ENCODE measurements around the gene ME1.
"Not testable (repeated sequence)": the region's sequence is repeated elsewhere in the genome, so short reads cannot be mapped to it uniquely, and the experiment has no call there.

The ME1 gene

GRCh38 chr6:83215131-83216047 lies 215.5 kb downstream of the ME1 start:
- H3K9ac ChIP-seq (ENCODE audit: low read length): no peak overlapping the region
- H3K4me3 ChIP-seq (ENCODE audit: low read length): no peak overlapping the region
- H3K4me1 ChIP-seq (ENCODE audit: control insufficient read depth, insufficient read depth, low read length): peaks cover 15% of the 10 kb centered on the region
- H3K9me3 ChIP-seq (ENCODE audit: control insufficient read depth, low read length): no peaks in the 10 kb centered on the region
- H3K36me3 ChIP-seq (ENCODE audit: control insufficient read depth, insufficient read depth, low read length, severe bottlenecking): peaks cover 82% of the 10 kb centered on the region
- peak; percentile 93 for DNase-seq (ENCODE audit: low read depth)
- H3K27me3 ChIP-seq (replicated peaks; ENCODE audit: control insufficient read depth, insufficient read depth, low read length): no peaks in the 10 kb centered on the region

GRCh38 chr6:83202031-83202430 lies 228.8 kb downstream of the ME1 start:
- Histone ChIP-seq H3K36me3 (ENCODE audit: control insufficient read depth, insufficient read depth, low read length, severe bottlenecking) (peaks cover 56% of the 10 kb centered on the region), H3K4me1 (ENCODE audit: control insufficient read depth, insufficient read depth, low read length) (no peaks in the 10 kb centered on the region), H3K27me3 (replicated peaks; ENCODE audit: control insufficient read depth, insufficient read depth, low read length) (no peaks in the 10 kb centered on the region), H3K9ac (ENCODE audit: low read length) (no peak overlapping the region), H3K9me3 (ENCODE audit: control insufficient read depth, low read length) (no peaks in the 10 kb centered on the region), H3K4me3 (ENCODE audit: low read length) (no peak overlapping the region)
- no peak for DNase-seq (ENCODE audit: low read depth)

DNA sequence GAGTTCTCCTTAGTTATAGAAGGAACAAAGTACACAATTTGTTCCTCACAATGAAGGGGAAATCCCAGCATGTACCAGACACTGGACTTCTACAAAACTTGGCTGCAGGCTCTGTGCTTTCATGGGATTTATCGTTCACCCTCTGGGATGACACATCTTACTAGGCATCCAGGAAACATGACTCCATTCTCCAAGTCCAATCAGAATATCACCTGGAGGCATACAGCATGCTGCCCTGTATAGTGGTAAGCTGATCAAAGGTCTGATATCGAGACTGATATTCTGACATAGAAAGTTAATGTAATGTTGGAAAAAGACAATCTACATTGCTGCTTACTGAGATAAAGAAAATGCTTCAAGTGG lies 231.0 kb downstream of the ME1 start:
- DNase-seq (ENCODE audit: low read depth): peak; percentile 68
- H3K4me3 ChIP-seq (ENCODE audit: low read length): no peak overlapping the region
- H3K9me3 ChIP-seq (ENCODE audit: control insufficient read depth, low read length): no peaks in the 10 kb centered on the region
- H3K27me3 ChIP-seq (replicated peaks; ENCODE audit: control insufficient read depth, insufficient read depth, low read length): no peaks in the 10 kb centered on the region
- peaks cover 45% of the 10 kb centered on the region for H3K36me3 ChIP-seq (ENCODE audit: control insufficient read depth, insufficient read depth, low read length, severe bottlenecking)
- peaks cover 15% of the 10 kb centered on the region for H3K4me1 ChIP-seq (ENCODE audit: control insufficient read depth, insufficient read depth, low read length)
- H3K9ac ChIP-seq (ENCODE audit: low read length): no peak overlapping the region

DNA sequence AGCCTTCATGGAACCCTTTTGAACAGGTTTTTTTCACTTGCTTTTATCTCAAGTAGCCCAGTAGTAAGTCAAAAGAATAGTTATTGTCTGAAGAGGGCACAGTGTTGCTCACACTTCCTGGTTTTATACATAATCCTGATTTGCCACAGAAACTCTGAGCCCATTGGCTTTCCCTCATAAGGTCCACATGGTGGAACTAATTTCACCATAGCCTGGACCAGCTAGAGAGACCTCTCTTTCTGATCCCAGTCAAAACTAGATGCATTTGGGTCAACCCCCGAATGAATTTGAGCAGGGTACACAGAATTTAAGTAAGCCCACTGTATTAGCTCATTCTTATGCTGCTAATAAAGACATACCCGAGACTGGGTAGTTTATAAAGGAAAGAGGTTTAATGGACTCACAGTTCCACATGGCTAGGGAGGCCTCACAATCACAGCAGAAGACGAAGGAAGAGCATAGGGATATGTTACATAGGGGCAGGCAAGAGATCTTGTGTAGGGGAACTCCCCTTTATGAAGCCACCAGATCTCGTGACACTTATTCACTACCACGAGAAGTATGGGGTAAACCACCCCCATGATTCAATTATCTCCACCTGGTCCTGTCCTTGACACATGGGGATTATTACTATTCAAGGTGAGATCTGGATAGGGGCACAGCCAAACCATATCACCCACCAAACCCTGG lies 231.5 kb downstream of the ME1 start:
- Histone ChIP-seq H3K27me3 (replicated peaks; ENCODE audit: control insufficient read depth, insufficient read depth, low read length) (no peaks in the 10 kb centered on the region), H3K4me3 (ENCODE audit: low read length) (no peak overlapping the region), H3K9me3 (ENCODE audit: control insufficient read depth, low read length) (no peaks in the 10 kb centered on the region), H3K9ac (ENCODE audit: low read length) (no peak overlapping the region), H3K4me1 (ENCODE audit: control insufficient read depth, insufficient read depth, low read length) (peaks cover 18% of the 10 kb centered on the region), H3K36me3 (ENCODE audit: control insufficient read depth, insufficient read depth, low read length, severe bottlenecking) (peaks cover 45% of the 10 kb centered on the region)
- DNase-seq (ENCODE audit: low read depth): no peak

DNA sequence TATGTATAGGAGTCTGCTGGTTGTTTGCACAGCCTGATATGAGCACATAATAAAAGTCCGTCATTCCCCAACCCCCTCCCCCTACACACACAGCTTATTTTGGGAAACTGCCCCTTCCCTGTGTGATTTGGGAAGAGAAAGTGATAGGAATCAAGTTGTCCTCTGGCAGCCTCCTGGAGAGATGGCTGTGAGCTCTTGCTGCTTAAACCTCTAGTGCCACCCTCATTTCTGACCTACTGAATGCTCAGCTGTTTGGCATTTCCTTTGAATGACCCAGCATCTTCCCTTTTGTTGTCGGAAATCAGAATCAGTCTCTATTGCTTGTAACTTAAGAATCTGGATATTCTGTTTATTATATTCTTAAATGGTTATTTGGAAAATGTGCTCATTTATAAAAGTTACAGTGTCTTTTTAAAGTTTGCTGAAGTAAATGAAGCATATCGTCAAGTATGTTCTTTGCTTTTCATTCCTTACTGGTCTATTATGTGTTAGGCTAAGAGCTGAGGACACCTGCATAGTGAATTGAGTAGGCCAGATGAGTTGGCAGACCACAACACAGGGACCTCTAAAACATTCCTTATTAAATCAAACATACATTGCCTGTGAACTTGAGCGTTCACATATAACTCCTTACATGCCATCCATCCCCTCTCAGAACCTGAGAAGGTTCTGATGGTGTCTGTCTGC lies 232.2 kb downstream of the ME1 start:
- peak; percentile 64 for DNase-seq (ENCODE audit: low read depth)
- Histone ChIP-seq H3K27me3 (replicated peaks; ENCODE audit: control insufficient read depth, insufficient read depth, low read length) (no peaks in the 10 kb centered on the region), H3K9ac (ENCODE audit: low read length) (no peak overlapping the region), H3K36me3 (ENCODE audit: control insufficient read depth, insufficient read depth, low read length, severe bottlenecking) (peaks cover 40% of the 10 kb centered on the region), H3K4me3 (ENCODE audit: low read length) (no peak overlapping the region), H3K9me3 (ENCODE audit: control insufficient read depth, low read length) (no peaks in the 10 kb centered on the region), H3K4me1 (ENCODE audit: control insufficient read depth, insufficient read depth, low read length) (peaks cover 18% of the 10 kb centered on the region)

DNA sequence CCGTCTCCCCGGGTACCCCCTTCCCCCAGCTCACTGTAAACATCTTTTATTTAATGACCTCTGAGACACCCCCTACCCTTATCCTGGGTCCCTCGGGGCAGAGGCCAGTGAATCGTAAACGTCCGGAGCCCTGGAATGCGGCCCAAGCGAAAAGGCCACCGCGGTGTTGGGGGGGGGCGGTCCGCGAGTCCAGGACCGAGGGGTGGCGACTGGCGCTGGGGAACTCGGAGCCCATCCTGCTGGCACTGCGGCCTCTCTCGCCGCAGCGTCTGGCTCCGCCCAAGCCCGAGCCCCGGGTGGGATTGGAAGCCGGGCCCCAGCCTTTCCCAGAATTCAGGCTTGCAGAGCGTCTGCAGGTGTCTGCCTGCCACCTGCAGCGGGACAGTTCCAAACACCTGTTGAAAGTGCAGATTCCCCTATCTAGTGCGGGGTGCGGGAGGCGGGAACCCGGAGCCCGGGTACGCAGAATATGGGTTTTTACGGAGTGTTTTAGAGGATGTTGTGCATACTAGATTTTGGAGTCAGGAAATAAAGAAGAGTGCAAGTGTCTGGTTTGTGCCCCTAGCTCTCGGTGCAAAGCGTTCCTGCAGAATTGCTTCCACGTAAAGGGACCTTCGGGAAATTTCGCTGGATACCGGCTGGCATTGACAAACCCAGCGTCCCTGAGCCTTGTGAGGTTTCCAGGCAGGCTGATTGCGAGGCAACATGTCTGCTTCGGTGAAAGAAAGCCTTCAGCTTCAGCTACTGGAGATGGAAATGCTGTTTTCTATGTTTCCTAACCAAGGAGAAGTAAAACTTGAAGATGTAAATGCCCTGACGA lies 236.9 kb downstream of the ME1 start:
- Histone ChIP-seq H3K4me3 (ENCODE audit: low read length) (peak overlapping the region; percentile 92), H3K36me3 (ENCODE audit: control insufficient read depth, insufficient read depth, low read length, severe bottlenecking) (peaks cover 28% of the 10 kb centered on the region)
- DNase-seq (ENCODE audit: low read depth): peak; percentile 68

GRCh38 chr6:83192871-83193746 lies 237.7 kb downstream of the ME1 start, which contains the start of the genes PGM3 and RWDD2A:
TSS of gene PGM3 (minus strand) at chr6:83193265. CDS start at chr6:83191012, 2,253 bp downstream.
TSS of gene RWDD2A (plus strand) at chr6:83193357. CDS start at chr6:83194452, 1,095 bp downstream.
- peak; percentile 97 for DNase-seq (ENCODE audit: low read depth)
- peaks cover 42% of the 10 kb centered on the region for H3K4me1 ChIP-seq (ENCODE audit: control insufficient read depth, insufficient read depth, low read length)
- H3K4me3 ChIP-seq (ENCODE audit: low read length): peak within 1 kb of the TSS; percentile 92
- no peaks in the 10 kb centered on the region for H3K27me3 ChIP-seq (replicated peaks; ENCODE audit: control insufficient read depth, insufficient read depth, low read length)
- H3K9ac ChIP-seq (ENCODE audit: low read length): peak within 1 kb of the TSS; percentile 91
- peaks cover 36% of the 10 kb centered on the region for H3K36me3 ChIP-seq (ENCODE audit: control insufficient read depth, insufficient read depth, low read length, severe bottlenecking)
- no peaks in the 10 kb centered on the region for H3K9me3 ChIP-seq (ENCODE audit: control insufficient read depth, low read length)

More for the DNA sequence above, 236.9 kb downstream of the ME1 start:
- Histone ChIP-seq H3K27me3 (replicated peaks; ENCODE audit: control insufficient read depth, insufficient read depth, low read length) (no peaks in the 10 kb centered on the region), H3K4me1 (ENCODE audit: control insufficient read depth, insufficient read depth, low read length) (peaks cover 42% of the 10 kb centered on the region), H3K9me3 (ENCODE audit: control insufficient read depth, low read length) (no peaks in the 10 kb centered on the region), H3K9ac (ENCODE audit: low read length) (peak overlapping the region; percentile 91)

DNA sequence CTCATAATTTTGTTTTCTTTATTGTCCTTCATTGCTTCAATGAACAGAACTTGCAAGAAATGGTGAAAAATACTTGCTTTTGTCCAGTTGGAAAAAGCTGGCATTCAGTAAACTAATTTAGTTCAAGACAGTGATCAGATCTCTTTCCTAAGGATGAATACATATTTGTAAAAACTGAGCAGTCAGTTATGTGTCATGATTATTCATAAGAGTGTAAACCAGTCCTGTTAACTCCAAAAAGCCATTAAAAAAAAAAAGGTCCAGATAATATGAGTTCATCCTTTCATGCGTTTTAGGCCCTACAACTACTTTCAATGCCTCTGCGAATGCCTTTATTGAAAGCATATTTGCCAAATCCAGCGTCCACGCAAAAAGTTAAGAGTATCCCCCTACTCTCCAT lies 238.4 kb downstream of the ME1 start:
- no peak for DNase-seq (ENCODE audit: low read depth)

DNA sequence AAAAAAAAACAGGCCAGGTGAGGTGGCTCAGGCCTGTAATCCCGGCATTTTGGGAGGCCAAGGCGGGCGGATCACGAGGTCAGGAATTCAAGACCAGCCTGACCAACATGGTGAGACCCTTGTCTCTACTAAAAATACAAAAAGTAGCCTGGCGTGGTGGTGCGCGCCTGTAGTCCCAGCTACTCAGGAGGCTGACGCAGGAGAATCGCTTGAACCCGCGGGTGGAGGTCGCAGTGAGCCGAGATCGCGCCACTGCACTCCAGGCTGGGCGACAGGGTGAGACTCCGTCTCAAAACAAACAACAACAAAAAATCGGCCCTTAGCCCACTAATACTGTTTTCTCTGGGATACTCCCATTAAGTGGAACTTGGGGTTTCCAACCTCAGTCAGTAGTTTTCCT lies 238.9 kb downstream of the ME1 start:
- peak overlapping the region; percentile 91 for H3K9ac ChIP-seq (ENCODE audit: low read length)
- not testable (repeated sequence) for H3K27me3 ChIP-seq (replicated peaks; ENCODE audit: control insufficient read depth, insufficient read depth, low read length); H3K9me3 ChIP-seq (ENCODE audit: control insufficient read depth, low read length); DNase-seq (ENCODE audit: low read depth)
- peaks cover 32% of the 10 kb centered on the region for H3K36me3 ChIP-seq (ENCODE audit: control insufficient read depth, insufficient read depth, low read length, severe bottlenecking)
- H3K4me1 ChIP-seq (ENCODE audit: control insufficient read depth, insufficient read depth, low read length): peaks cover 42% of the 10 kb centered on the region
- peak overlapping the region; percentile 92 for H3K4me3 ChIP-seq (ENCODE audit: low read length)

More for the DNA sequence above, 238.4 kb downstream of the ME1 start:
- Histone ChIP-seq H3K36me3 (ENCODE audit: control insufficient read depth, insufficient read depth, low read length, severe bottlenecking) (peaks cover 36% of the 10 kb centered on the region), H3K27me3 (replicated peaks; ENCODE audit: control insufficient read depth, insufficient read depth, low read length) (no peaks in the 10 kb centered on the region), H3K4me1 (ENCODE audit: control insufficient read depth, insufficient read depth, low read length) (peaks cover 42% of the 10 kb centered on the region), H3K9ac (ENCODE audit: low read length) (peak overlapping the region; percentile 91), H3K4me3 (ENCODE audit: low read length) (peak overlapping the region; percentile 92), H3K9me3 (ENCODE audit: control insufficient read depth, low read length) (no peaks in the 10 kb centered on the region)

DNA sequence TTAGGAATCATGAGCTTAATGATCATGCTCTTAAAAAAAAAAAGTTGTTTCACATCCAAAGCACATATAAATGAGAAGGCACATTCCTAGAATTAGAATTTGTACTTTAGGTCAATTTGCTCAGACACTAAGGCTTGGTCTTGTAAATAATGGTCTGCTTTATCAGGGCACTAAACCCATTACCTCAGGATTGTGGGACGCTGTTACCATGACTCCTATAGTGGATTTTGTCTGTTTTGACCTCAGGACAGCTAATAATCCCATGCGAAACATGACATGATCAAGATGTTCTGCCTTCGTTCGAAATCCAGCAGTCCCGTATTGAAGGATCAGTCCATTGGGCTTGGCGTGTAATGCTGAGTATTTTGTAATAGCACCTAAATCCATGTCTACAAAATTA lies 240.2 kb downstream of the ME1 start:
- Histone ChIP-seq H3K4me1 (ENCODE audit: control insufficient read depth, insufficient read depth, low read length) (peaks cover 35% of the 10 kb centered on the region), H3K9me3 (ENCODE audit: control insufficient read depth, low read length) (no peaks in the 10 kb centered on the region), H3K9ac (ENCODE audit: low read length) (no peak overlapping the region), H3K27me3 (replicated peaks; ENCODE audit: control insufficient read depth, insufficient read depth, low read length) (no peaks in the 10 kb centered on the region), H3K4me3 (ENCODE audit: low read length) (peak overlapping the region; percentile 3), H3K36me3 (ENCODE audit: control insufficient read depth, insufficient read depth, low read length, severe bottlenecking) (peaks cover 42% of the 10 kb centered on the region)
- DNase-seq (ENCODE audit: low read depth): no peak

Measured in adipocyte (in vitro differentiated cells).